NB4 (cell line): ENCODE measurements around the gene CALY.

Source experiments
- POLR2A ChIP-seq: IDR thresholded peaks from 2 replicates; pipeline ENCODE4 v1.6.1; 2011; ENCODE audit warnings: mild to moderate bottlenecking; ENCODE audit not compliant: insufficient read length; ENCODE audit errors: extremely low read depth
- TF ChIP-seq, protein P1 (sequence below): IDR thresholded peaks from one replicate; pipeline ENCODE4 v1.5.1; 2012; ENCODE audit warnings: low read depth, low read length
- TF ChIP-seq, protein P2 (sequence below): IDR thresholded peaks from 2 replicates; pipeline ENCODE4 v1.6.1; 2011; ENCODE audit warnings: low read depth, low read length

DNA sequence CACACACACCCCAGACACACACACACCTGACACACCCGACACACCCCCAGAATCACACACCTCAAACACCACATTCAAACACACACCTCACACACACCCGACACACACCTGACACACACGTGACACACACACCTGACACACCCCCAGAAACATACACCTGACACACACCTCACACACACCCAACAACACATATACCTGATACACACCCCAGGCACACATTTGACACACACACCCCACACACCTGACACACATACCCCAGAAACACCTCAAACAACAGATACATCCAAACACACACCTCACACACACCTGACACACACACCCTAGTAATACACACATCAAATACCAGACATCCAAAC is 652 bp upstream of the CALY start:
- TF ChIP-seq, protein P1, sequence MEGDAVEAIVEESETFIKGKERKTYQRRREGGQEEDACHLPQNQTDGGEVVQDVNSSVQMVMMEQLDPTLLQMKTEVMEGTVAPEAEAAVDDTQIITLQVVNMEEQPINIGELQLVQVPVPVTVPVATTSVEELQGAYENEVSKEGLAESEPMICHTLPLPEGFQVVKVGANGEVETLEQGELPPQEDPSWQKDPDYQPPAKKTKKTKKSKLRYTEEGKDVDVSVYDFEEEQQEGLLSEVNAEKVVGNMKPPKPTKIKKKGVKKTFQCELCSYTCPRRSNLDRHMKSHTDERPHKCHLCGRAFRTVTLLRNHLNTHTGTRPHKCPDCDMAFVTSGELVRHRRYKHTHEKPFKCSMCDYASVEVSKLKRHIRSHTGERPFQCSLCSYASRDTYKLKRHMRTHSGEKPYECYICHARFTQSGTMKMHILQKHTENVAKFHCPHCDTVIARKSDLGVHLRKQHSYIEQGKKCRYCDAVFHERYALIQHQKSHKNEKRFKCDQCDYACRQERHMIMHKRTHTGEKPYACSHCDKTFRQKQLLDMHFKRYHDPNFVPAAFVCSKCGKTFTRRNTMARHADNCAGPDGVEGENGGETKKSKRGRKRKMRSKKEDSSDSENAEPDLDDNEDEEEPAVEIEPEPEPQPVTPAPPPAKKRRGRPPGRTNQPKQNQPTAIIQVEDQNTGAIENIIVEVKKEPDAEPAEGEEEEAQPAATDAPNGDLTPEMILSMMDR = no peak
- TF ChIP-seq, protein P2, sequence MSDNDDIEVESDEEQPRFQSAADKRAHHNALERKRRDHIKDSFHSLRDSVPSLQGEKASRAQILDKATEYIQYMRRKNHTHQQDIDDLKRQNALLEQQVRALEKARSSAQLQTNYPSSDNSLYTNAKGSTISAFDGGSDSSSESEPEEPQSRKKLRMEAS = no peak
- no peak for TF ChIP-seq POLR2A
